GM23248 (cell line): ENCODE results near the gene CDX4. TPM values are rescaled to one million over a fixed set of nuclear protein-coding genes. Genes with fewer than 3 reads are reported as not detected.
A peak's percentile ranks its signal among the peaks of the same experiment; 100 is the strongest.

Experiments
- DNase-seq: peaks from one replicate; pipeline ENCODE4 v3.0.0-alpha.2; 2015
- H2AFZ ChIP-seq: fragments of 200-600 bp; sonication (generic); 2 replicates; pipeline ENCODE4 v1.6.1; 2016; ENCODE audit warnings: antibody characterized with exemption
- H3F3A ChIP-seq: fragments of 200-600 bp; sonication (generic); 2 replicates; pipeline ENCODE4 v1.6.1; 2016; ENCODE audit warnings: mild to moderate bottlenecking, antibody characterized with exemption, mixed run types; ENCODE audit not compliant: insufficient read depth
- H3K27ac ChIP-seq: fragments of 200-600 bp; sonication (generic); 2 replicates; pipeline ENCODE4 v1.5.1; 2016; ENCODE audit warnings: mild to moderate bottlenecking
- H3K27me3 ChIP-seq: fragments of 200-600 bp; sonication (generic); replicated peaks from 2 replicates; pipeline ENCODE4 v1.6.1; 2016; ENCODE audit warnings: mild to moderate bottlenecking; ENCODE audit not compliant: insufficient read depth
- H3K36me3 ChIP-seq: fragments of 200-600 bp; sonication (generic); 2 replicates; pipeline ENCODE4 v1.6.1; 2016; ENCODE audit warnings: low read depth, mild to moderate bottlenecking
- H3K4me1 ChIP-seq: fragments of 200-600 bp; sonication (generic); 2 replicates; pipeline ENCODE4 v1.6.1; 2016; ENCODE audit warnings: mild to moderate bottlenecking; ENCODE audit not compliant: insufficient read depth
- H3K4me2 ChIP-seq: fragments of 200-600 bp; sonication (generic); one replicate; pipeline ENCODE4 v1.6.1; 2016; ENCODE audit warnings: mild to moderate bottlenecking; ENCODE audit not compliant: unreplicated experiment
- H3K4me3 ChIP-seq: fragments of 200-600 bp; sonication (generic); 2 replicates; pipeline ENCODE4 v1.5.1; 2016; ENCODE audit warnings: mild to moderate bottlenecking
- H3K79me2 ChIP-seq: fragments of 200-600 bp; sonication (generic); 2 replicates; pipeline ENCODE4 v1.6.1; 2016; ENCODE audit warnings: mild to moderate bottlenecking; ENCODE audit not compliant: insufficient read depth
- H3K9ac ChIP-seq: fragments of 200-600 bp; sonication (generic); 2 replicates; pipeline ENCODE4 v1.6.1; 2016; ENCODE audit warnings: mild to moderate bottlenecking
- H3K9me2 ChIP-seq: fragments of 200-600 bp; sonication (generic); 2 replicates; pipeline ENCODE4 v1.6.1; 2016; ENCODE audit warnings: mixed run types, mild to moderate bottlenecking, moderate library complexity; ENCODE audit not compliant: insufficient read depth
- H3K9me3 ChIP-seq: fragments of 200-600 bp; sonication (generic); one replicate; pipeline ENCODE4 v1.6.1; 2017; ENCODE audit warnings: low read depth
- H4K20me1 ChIP-seq: fragments of 200-600 bp; sonication (generic); 2 replicates; pipeline ENCODE4 v1.6.0; 2016; ENCODE audit not compliant: insufficient read depth
- EZH2 ChIP-seq: fragments of 200-600 bp; sonication (generic); IDR thresholded peaks from 2 replicates; pipeline ENCODE4 v1.6.1; 2018; ENCODE audit warnings: antibody characterized with exemption, mild to moderate bottlenecking; ENCODE audit not compliant: insufficient read depth, poor library complexity, severe bottlenecking
- EZH2phosphoT487 ChIP-seq: fragments of 200-600 bp; sonication (generic); IDR thresholded peaks from 2 replicates; pipeline ENCODE4 v1.6.1; 2018; ENCODE audit warnings: antibody characterized with exemption, moderate library complexity, mild to moderate bottlenecking, low read depth; ENCODE audit not compliant: insufficient read depth
- WGBS, 2 experiments: methylation state at CpG; one replicate each; pipeline ENCODE4 v1.1.6; 2015 to 2017; ENCODE audit warnings: low lambda C conversion rate in 2 of 2, low coverage in 1 of 2; ENCODE audit errors: missing lambda C conversion rate in 2 of 2; 5-methylcytosine and 5-hydroxymethylcytosine counted together
- in situ Hi-C: fragments of 300-500 bp; cut with MboI; formaldehyde crosslinking; loops from 2 replicates; pipeline ENCODE4 v1.15.0; 2020
- polyA plus RNA-seq: library from polyadenylated mRNA; unstranded; fragments of >200 nt; fragmentation: Nextera tagmentation; extraction: Ambion mirVana; gene quantifications from 2 replicates; pipeline ENCODE4 v1.2.1, GENCODE V29; 2016
- total RNA-seq: library from RNA; depleted of rRNA; stranded (reverse); fragments of >200 nt; shearing (Covaris generic); gene quantifications from 2 replicates; pipeline ENCODE4 v1.2.3, GENCODE V29; 2014

CDX4 gene
- total and polyA plus RNA-seq, 2 experiments from 2014 or later, result not detected

GRCh38 chrX:73412930-73413329 is 33.9 kb upstream of the CDX4 start:
- no peak for DNase-seq
- TF ChIP-seq EZH2phosphoT487 (no peak), EZH2 (no peak)
- Histone ChIP-seq H4K20me1 (no peaks in the 10 kb centered on the region), H3K27me3 (no peaks in the 10 kb centered on the region), H3K4me1 (no peaks in the 10 kb centered on the region), H3F3A (no peaks in the 10 kb centered on the region), H3K27ac (no peak overlapping the region), H2AFZ (no peak overlapping the region), H3K9ac (no peak overlapping the region), H3K79me2 (no peaks in the 10 kb centered on the region), H3K9me2 (no peaks in the 10 kb centered on the region), H3K36me3 (no peaks in the 10 kb centered on the region), H3K9me3 (no peaks in the 10 kb centered on the region), H3K4me3 (no peak overlapping the region), H3K4me2 (no peak overlapping the region)
- in situ Hi-C loops, result no loop called here

GRCh38 chrX:73447311-73447794 is 500 bp downstream of the CDX4 start:
- Histone ChIP-seq H3K4me3 (no peak overlapping the region), H3F3A (no peaks in the 10 kb centered on the region), H3K9ac (no peak overlapping the region), H3K9me2 (no peaks in the 10 kb centered on the region), H3K4me2 (no peak overlapping the region), H3K36me3 (no peaks in the 10 kb centered on the region), H3K9me3 (no peaks in the 10 kb centered on the region), H4K20me1 (no peaks in the 10 kb centered on the region), H3K79me2 (no peaks in the 10 kb centered on the region), H3K4me1 (no peaks in the 10 kb centered on the region), H3K27me3 (no peaks in the 10 kb centered on the region), H2AFZ (no peak overlapping the region), H3K27ac (no peak overlapping the region)
- WGBS, 2 experiments, result 65 to 68% methylated on average over 7 to 13 of the region's 34 CpGs
- in situ Hi-C loops, result no loop called here
- DNase-seq, result no peak
- no peak for TF ChIP-seq EZH2
- no peak for TF ChIP-seq EZH2phosphoT487

- DNase-seq, result peak; percentile 1
- H3K9me2 ChIP-seq, result no peaks in the 10 kb centered on the region
- no peak overlapping the region for H3K27ac ChIP-seq
- WGBS, 2 experiments, result 7% methylated on average over 12 to 20 of the region's 20 CpGs
- H2AFZ ChIP-seq, result no peak overlapping the region
- H3K27me3 ChIP-seq, result no peaks in the 10 kb centered on the region
- no peak overlapping the region for H3K9ac ChIP-seq
- H3K36me3 ChIP-seq, result no peaks in the 10 kb centered on the region
- no peaks in the 10 kb centered on the region for H3K9me3 ChIP-seq
- no peak for TF ChIP-seq EZH2
- no peak for TF ChIP-seq EZH2phosphoT487
- H3K79me2 ChIP-seq, result no peaks in the 10 kb centered on the region
- no peaks in the 10 kb centered on the region for H3K4me1 ChIP-seq
- in situ Hi-C loops, result no loop called here
- no peak overlapping the region for H3K4me3 ChIP-seq
- no peaks in the 10 kb centered on the region for H4K20me1 ChIP-seq
- no peaks in the 10 kb centered on the region for H3F3A ChIP-seq
- H3K4me2 ChIP-seq, result no peak overlapping the region
Measured at GRCh38 chrX:73448379-73448778, 1.5 kb downstream of the CDX4 start.

- Histone ChIP-seq H3K9ac (no peak overlapping the region), H3F3A (no peaks in the 10 kb centered on the region), H3K4me3 (no peak overlapping the region), H2AFZ (no peak overlapping the region), H3K27me3 (no peaks in the 10 kb centered on the region), H3K36me3 (no peaks in the 10 kb centered on the region), H3K79me2 (no peaks in the 10 kb centered on the region), H3K9me2 (no peaks in the 10 kb centered on the region), H3K27ac (no peak overlapping the region), H3K4me1 (no peaks in the 10 kb centered on the region), H3K4me2 (no peak overlapping the region), H4K20me1 (no peaks in the 10 kb centered on the region), H3K9me3 (no peaks in the 10 kb centered on the region)
- WGBS, 2 experiments, result 0% methylated on average over 1 of the region's 1 CpG
- in situ Hi-C loops, result no loop called here
- TF ChIP-seq EZH2 (no peak), EZH2phosphoT487 (no peak)
- DNase-seq, result no peak
Measured at GRCh38 chrX:73455171-73455570, 8.3 kb downstream of the CDX4 start.

- Histone ChIP-seq H3K9ac (no peak overlapping the region), H3K9me2 (no peaks in the 10 kb centered on the region), H4K20me1 (no peaks in the 10 kb centered on the region), H3F3A (no peaks in the 10 kb centered on the region), H3K27me3 (no peaks in the 10 kb centered on the region), H3K27ac (no peak overlapping the region), H3K9me3 (no peaks in the 10 kb centered on the region), H3K4me1 (no peaks in the 10 kb centered on the region), H3K4me2 (no peak overlapping the region), H3K36me3 (no peaks in the 10 kb centered on the region), H3K4me3 (no peak overlapping the region), H2AFZ (no peak overlapping the region), H3K79me2 (no peaks in the 10 kb centered on the region)
- TF ChIP-seq EZH2, result no peak
- no peak for TF ChIP-seq EZH2phosphoT487
- in situ Hi-C loops, result no loop called here
- DNase-seq, result no peak
Measured at GRCh38 chrX:73457306-73457705, 10.5 kb downstream of the CDX4 start.
